Endodermal cell (in vitro differentiated cells): ENCODE data around the gene RNF112. TPM values are rescaled to one million over a fixed set of nuclear protein-coding genes. Genes with fewer than 3 reads are reported as not detected.

Experiments used
- DNase-seq: peaks from one replicate; pipeline ENCODE4 v3.0.0-alpha.2; 2017
- H3K27ac ChIP-seq: 2 replicates; pipeline ENCODE4 v1.5.1; 2013; ENCODE audit warnings: mild to moderate bottlenecking, low read depth, low read length, moderate library complexity
- H3K27me3 ChIP-seq: 2 replicates; pipeline ENCODE4 v1.6.1; 2013; ENCODE audit warnings: mild to moderate bottlenecking, low read length, moderate library complexity; ENCODE audit not compliant: insufficient read depth, control insufficient read depth, poor library complexity, severe bottlenecking
- H3K36me3 ChIP-seq: 2 replicates; pipeline ENCODE4 v1.7.0; 2013; ENCODE audit warnings: mild to moderate bottlenecking, low read length, moderate library complexity; ENCODE audit not compliant: control insufficient read depth, insufficient read depth
- H3K4me1 ChIP-seq: one replicate; pipeline ENCODE4 v1.7.0; 2013; ENCODE audit warnings: low read length; ENCODE audit not compliant: control insufficient read depth, insufficient read depth
- H3K4me3 ChIP-seq: 2 replicates; pipeline ENCODE4 v1.5.1; 2013; ENCODE audit warnings: mild to moderate bottlenecking, low read length, moderate library complexity
- H3K9ac ChIP-seq: 2 replicates; pipeline ENCODE4 v1.6.1; 2013; ENCODE audit warnings: mild to moderate bottlenecking, low read length, moderate library complexity; ENCODE audit not compliant: poor library complexity, severe bottlenecking; ENCODE audit errors: extremely low read depth
- H3K9me3 ChIP-seq: 2 replicates; pipeline ENCODE4 v1.6.1; 2013; ENCODE audit warnings: mild to moderate bottlenecking, low read length, moderate library complexity; ENCODE audit not compliant: control insufficient read depth
- H3K27ac Mint-ChIP-seq: 2 replicates; pipeline ENCODE4 v1.8.0; 2020; ENCODE audit warnings: mixed read lengths
- H3K27me3 Mint-ChIP-seq: 2 replicates; pipeline ENCODE4 v1.8.0; 2021; ENCODE audit warnings: mild to moderate bottlenecking, mixed read lengths; ENCODE audit not compliant: insufficient read depth
- H3K36me3 Mint-ChIP-seq: 2 replicates; pipeline ENCODE4 v1.8.0; 2020; ENCODE audit warnings: low read depth, mixed read lengths
- H3K4me1 Mint-ChIP-seq: 2 replicates; pipeline ENCODE4 v1.8.0; 2020; ENCODE audit warnings: mixed read lengths
- H3K4me3 Mint-ChIP-seq: 2 replicates; pipeline ENCODE4 v1.8.0; 2020; ENCODE audit warnings: mild to moderate bottlenecking, moderate library complexity, mixed read lengths
- H3K9me3 Mint-ChIP-seq: 2 replicates; pipeline ENCODE4 v1.8.0; 2020; ENCODE audit warnings: mild to moderate bottlenecking, mixed read lengths
- WGBS, 2 experiments: methylation state at CpG; one replicate each; pipeline versions ENCODE4 v1.1.5 to v1.1.7; 2013; ENCODE audit warnings: missing lambda C conversion rate in 2 of 2, mixed read lengths in 1 of 2; ENCODE audit not compliant: insufficient coverage in 1 of 2, insufficient read length in 1 of 2; 5-methylcytosine and 5-hydroxymethylcytosine counted together
- total RNA-seq, 2 donors: library from RNA; stranded (reverse); fragmentation: NEBNext Ultra II Directional in 1 of 2; extraction: Animal tissue kit (Norgen Biotek cat#: 25700) in 1 of 2; gene quantifications; 2 replicates in 1 of 2; 3 replicates in 1 of 2; pipeline ENCODE4 v1.2.1, GENCODE V29; 2021
- TF ChIP-seq, protein P1 (sequence below): fragments of 200-600 bp; sonication (generic); conservative IDR thresholded peaks from 2 replicates; pipeline ENCODE4 v1.5.0; 2021; ENCODE audit warnings: antibody characterized with exemption, mild to moderate bottlenecking

Gene RNF112
- total RNA-seq, 2 donors from 2014 or later = 1.1 to 1.9 TPM

DNA sequence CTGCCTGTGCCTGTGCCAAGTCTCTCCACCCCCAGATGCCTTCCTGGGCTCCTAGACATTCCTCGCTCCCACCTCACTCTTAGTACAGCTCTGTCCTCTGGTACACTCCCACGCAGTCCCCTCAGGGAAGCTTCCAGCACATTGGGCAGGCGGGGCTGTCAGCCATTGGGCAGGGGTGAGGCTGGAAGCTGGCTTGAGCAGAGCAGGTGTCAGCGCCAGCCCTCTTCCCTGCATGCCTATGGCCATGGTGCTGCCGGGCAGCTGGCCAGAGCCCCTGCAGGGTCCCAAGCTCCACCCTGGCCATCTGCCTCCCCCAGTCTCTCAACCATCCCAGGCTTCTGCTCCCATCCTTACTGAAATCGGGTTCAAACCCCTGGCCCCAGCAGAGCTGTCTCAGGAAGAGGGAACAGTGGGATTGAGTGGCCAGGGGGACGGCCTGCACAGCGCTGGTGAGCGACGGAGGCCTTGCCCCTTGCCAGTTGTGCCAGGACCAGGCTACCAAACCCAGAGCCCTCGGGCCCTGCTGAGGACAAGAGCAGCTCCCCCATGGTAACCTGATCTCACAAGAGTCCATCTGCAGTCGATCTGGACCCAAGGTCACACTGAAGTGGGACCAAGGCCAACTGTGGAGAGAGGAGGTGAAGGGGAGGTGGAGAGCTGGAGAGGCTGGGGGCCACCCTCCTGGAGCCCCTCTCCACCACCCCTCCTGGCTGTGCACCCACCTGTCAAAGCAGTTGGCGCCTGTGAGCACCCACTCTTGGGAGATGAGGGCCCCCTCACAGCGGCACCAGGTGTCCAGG, 46.1 kb upstream of the RNF112 start:
- H3K4me1 Mint-ChIP-seq = peaks cover 21% of the 10 kb centered on the region
- Histone ChIP-seq H3K9me3 (no peaks in the 10 kb centered on the region), H3K36me3 (no peaks in the 10 kb centered on the region), H3K4me1 (peaks cover 3% of the 10 kb centered on the region), H3K4me3 (no peak overlapping the region), H3K27me3 (no peaks in the 10 kb centered on the region), H3K27ac (no peak overlapping the region), H3K9ac (no peak overlapping the region)
- TF ChIP-seq, protein P1, sequence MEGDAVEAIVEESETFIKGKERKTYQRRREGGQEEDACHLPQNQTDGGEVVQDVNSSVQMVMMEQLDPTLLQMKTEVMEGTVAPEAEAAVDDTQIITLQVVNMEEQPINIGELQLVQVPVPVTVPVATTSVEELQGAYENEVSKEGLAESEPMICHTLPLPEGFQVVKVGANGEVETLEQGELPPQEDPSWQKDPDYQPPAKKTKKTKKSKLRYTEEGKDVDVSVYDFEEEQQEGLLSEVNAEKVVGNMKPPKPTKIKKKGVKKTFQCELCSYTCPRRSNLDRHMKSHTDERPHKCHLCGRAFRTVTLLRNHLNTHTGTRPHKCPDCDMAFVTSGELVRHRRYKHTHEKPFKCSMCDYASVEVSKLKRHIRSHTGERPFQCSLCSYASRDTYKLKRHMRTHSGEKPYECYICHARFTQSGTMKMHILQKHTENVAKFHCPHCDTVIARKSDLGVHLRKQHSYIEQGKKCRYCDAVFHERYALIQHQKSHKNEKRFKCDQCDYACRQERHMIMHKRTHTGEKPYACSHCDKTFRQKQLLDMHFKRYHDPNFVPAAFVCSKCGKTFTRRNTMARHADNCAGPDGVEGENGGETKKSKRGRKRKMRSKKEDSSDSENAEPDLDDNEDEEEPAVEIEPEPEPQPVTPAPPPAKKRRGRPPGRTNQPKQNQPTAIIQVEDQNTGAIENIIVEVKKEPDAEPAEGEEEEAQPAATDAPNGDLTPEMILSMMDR = no peak
- DNase-seq = peak; percentile 52
- H3K27me3 Mint-ChIP-seq = no peaks in the 10 kb centered on the region
- H3K27ac Mint-ChIP-seq = no peak overlapping the region
- peaks cover 4% of the 10 kb centered on the region for H3K36me3 Mint-ChIP-seq
- 91 to 95% methylated on average over 8 to 14 of the region's 14 CpGs for WGBS, 2 experiments
- no peak overlapping the region for H3K4me3 Mint-ChIP-seq
- no peaks in the 10 kb centered on the region for H3K9me3 Mint-ChIP-seq

DNA sequence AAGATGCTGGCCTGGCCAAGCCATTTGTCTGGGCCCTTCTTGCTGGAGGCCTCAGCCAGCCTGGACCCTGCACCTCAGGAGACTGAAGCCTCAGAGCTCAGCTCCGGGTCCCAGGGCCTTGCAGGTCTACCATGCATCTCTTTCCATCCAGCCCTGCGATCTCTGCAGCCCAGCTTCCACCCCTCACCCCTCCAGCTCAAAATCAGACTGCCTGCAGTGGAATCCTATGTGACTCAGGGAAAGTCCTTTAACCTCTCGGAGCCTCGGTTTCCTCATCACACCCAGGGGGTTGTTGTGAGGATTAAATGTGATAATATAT, 45.6 kb upstream of the RNF112 start:
- H3K27ac ChIP-seq = no peak overlapping the region
- H3K27me3 Mint-ChIP-seq = no peaks in the 10 kb centered on the region

DNA sequence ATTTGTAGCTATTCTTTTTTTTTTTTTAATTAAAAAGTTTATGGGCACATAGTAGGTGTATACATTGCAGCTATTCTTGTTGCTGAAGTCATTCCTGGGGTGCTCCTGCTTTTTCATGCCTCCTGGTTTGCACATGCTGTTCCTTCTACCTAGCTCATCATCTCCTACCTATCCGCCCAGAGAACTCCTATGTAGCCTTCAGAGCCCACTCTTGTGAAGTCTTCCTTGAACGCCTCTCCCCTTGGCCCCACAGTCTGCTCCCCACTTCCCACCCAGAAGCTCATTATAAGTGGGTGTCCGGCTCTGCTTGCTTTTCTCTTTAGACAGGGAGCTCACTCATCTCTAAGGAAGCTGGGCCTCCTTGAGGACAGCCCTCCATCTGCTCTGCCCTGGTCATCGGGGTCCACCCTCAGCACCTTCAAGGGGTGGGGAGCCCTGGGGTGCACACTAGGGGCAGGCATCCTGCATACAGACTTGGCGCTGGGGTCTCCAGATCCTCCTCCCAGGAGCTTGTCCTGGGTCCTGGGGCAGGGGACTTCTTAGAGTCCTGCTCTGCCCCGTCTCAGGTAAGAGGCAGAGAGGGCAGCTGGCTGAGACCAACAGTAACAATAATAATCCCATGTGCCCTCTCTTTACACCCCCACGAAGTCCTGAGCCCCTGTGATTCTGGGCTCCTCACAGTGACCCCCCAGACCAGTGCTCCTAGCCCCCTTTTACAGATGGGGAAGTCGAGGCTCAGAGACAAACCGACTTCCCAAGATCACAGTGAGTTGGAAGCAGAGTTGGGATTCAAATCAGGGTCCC, 45.0 kb upstream of the RNF112 start:
- Mint-ChIP-seq H3K36me3 (peaks cover 7% of the 10 kb centered on the region), H3K9me3 (no peaks in the 10 kb centered on the region), H3K27ac (no peak overlapping the region), H3K4me3 (no peak overlapping the region), H3K4me1 (peaks cover 21% of the 10 kb centered on the region), H3K27me3 (no peaks in the 10 kb centered on the region)
- no peaks in the 10 kb centered on the region for H3K9me3 ChIP-seq
- DNase-seq = peak; percentile 42
- H3K36me3 ChIP-seq = no peaks in the 10 kb centered on the region
- 87 to 89% methylated on average over 8 to 9 of the region's 9 CpGs for WGBS, 2 experiments
- peaks cover 3% of the 10 kb centered on the region for H3K4me1 ChIP-seq
- TF ChIP-seq, protein P1 = no peak
- no peaks in the 10 kb centered on the region for H3K27me3 ChIP-seq
- H3K9ac ChIP-seq = no peak overlapping the region
- H3K27ac ChIP-seq = no peak overlapping the region
- no peak overlapping the region for H3K4me3 ChIP-seq

More for the DNA sequence above, 45.6 kb upstream of the RNF112 start:
- Histone ChIP-seq H3K4me3 (no peak overlapping the region), H3K27me3 (no peaks in the 10 kb centered on the region), H3K4me1 (peaks cover 3% of the 10 kb centered on the region), H3K36me3 (no peaks in the 10 kb centered on the region), H3K9ac (no peak overlapping the region), H3K9me3 (no peaks in the 10 kb centered on the region)
- no peak overlapping the region for H3K4me3 Mint-ChIP-seq
- peaks cover 7% of the 10 kb centered on the region for H3K36me3 Mint-ChIP-seq
- no peak overlapping the region for H3K27ac Mint-ChIP-seq
- WGBS, 2 experiments = 95% methylated on average over 4 of the region's 4 CpGs; no CpG with 5 or more reads in 1 of the 2 experiments
- peaks cover 21% of the 10 kb centered on the region for H3K4me1 Mint-ChIP-seq
- no peaks in the 10 kb centered on the region for H3K9me3 Mint-ChIP-seq
- DNase-seq = no peak
- TF ChIP-seq, protein P1 = no peak
